MM.1S (cell line): ENCODE measurements around the gene RHOT2.
"Not testable (repeated sequence)": the region's sequence is repeated elsewhere in the genome, so short reads cannot be mapped to it uniquely, and the experiment has no call there.

Experiments used
- EZH2 ChIP-seq: fragments of 300-600 bp; sonication (generic); optimal IDR thresholded peaks from 2 replicates; pipeline ENCODE3; 2017; ENCODE audit warnings: low read depth, mild to moderate bottlenecking, antibody characterized with exemption, low read length, mixed read lengths
- EZH2phosphoT487 ChIP-seq: fragments of 300-600 bp; sonication (generic); IDR thresholded peaks from 2 replicates; pipeline ENCODE4 v1.6.1; 2018; ENCODE audit warnings: antibody characterized with exemption, low read length
- TF ChIP-seq, protein P1 (sequence below): fragments of 300-600 bp; sonication (generic); IDR thresholded peaks from 2 replicates; pipeline ENCODE4 v1.5.1; 2016; ENCODE audit warnings: antibody characterized with exemption, low read length, mixed read lengths

DNA sequence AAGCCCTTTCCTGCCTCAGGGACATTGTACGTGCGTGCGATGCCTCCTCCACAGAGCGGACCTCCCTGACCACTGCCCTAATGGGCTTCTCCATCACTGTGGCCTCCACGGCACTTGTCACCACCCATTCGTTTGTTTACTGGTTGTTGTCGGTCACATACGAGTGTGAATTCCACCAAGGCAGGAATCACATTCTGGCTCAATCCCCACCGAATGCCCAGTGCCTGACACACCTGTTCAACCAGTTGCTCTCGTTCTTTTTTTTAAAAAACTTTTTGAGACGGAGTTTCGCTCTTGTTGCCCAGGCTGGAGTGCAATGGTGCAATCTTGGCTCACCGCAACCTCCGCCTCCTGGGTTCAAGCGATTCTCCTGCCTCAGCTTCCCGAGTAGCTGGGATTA is 23.3 kb downstream of the RHOT2 start:
- TF ChIP-seq, protein P1, sequence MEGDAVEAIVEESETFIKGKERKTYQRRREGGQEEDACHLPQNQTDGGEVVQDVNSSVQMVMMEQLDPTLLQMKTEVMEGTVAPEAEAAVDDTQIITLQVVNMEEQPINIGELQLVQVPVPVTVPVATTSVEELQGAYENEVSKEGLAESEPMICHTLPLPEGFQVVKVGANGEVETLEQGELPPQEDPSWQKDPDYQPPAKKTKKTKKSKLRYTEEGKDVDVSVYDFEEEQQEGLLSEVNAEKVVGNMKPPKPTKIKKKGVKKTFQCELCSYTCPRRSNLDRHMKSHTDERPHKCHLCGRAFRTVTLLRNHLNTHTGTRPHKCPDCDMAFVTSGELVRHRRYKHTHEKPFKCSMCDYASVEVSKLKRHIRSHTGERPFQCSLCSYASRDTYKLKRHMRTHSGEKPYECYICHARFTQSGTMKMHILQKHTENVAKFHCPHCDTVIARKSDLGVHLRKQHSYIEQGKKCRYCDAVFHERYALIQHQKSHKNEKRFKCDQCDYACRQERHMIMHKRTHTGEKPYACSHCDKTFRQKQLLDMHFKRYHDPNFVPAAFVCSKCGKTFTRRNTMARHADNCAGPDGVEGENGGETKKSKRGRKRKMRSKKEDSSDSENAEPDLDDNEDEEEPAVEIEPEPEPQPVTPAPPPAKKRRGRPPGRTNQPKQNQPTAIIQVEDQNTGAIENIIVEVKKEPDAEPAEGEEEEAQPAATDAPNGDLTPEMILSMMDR, result not testable (repeated sequence)
- not testable (repeated sequence) for TF ChIP-seq EZH2phosphoT487, EZH2
